ENCODE data around the gene SNX19.
"Not testable (repeated sequence)": the region's sequence is repeated elsewhere in the genome, so short reads cannot be mapped to it uniquely, and the experiment has no call there.

SNX19 gene

DNA sequence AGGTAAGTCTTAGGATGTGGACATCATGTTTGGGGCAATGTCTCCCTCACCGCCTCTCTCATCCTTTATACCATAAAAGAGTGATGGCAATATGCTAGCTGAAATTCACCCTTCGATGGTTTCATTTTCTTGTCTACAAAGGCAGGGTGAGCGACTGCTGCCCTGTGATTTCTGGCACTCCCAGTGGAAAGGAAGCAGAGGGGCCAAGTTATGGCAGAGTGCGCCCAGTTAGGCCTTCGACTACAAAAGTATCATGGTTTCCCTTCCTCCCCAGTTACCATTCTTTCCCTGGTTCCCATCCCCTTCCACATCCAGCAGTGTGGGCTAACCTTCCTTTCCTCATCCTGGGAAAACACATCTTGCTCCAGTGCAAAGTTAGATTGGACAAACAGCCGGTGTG is 43.8 kb downstream of the SNX19 start:
- Mint-ChIP-seq H3K4me1 (ENCODE audit: low read depth) (peaks cover 7% of the 10 kb centered on the region), H3K4me3 (no peak overlapping the region), H3K27me3 (no peaks in the 10 kb centered on the region), H3K27ac (no peak overlapping the region), H3K9me3 (no peaks in the 10 kb centered on the region), H3K36me3 (ENCODE audit: low read depth) (peaks cover 82% of the 10 kb centered on the region)
- DNase-seq, result no peak

GRCh38 chr11:130872102-130872501 is 44.2 kb downstream of the SNX19 start:
- no peaks in the 10 kb centered on the region for H3K9me3 Mint-ChIP-seq
- no peak overlapping the region for H3K4me3 Mint-ChIP-seq
- no peak for DNase-seq
- no peaks in the 10 kb centered on the region for H3K27me3 Mint-ChIP-seq
- H3K36me3 Mint-ChIP-seq (ENCODE audit: low read depth), result peaks cover 82% of the 10 kb centered on the region
- H3K4me1 Mint-ChIP-seq (ENCODE audit: low read depth), result peaks cover 7% of the 10 kb centered on the region
- H3K27ac Mint-ChIP-seq, result no peak overlapping the region

- Mint-ChIP-seq H3K27me3 (no peaks in the 10 kb centered on the region), H3K9me3 (no peaks in the 10 kb centered on the region), H3K27ac (no peak overlapping the region), H3K36me3 (ENCODE audit: low read depth) (peaks cover 77% of the 10 kb centered on the region), H3K4me1 (ENCODE audit: low read depth) (peaks cover 7% of the 10 kb centered on the region), H3K4me3 (no peak overlapping the region)
- no peak for DNase-seq
Measured at GRCh38 chr11:130871616-130872015, 44.7 kb downstream of the SNX19 start.

GRCh38 chr11:130868721-130869390 is 47.4 kb downstream of the SNX19 start:
- peaks cover 6% of the 10 kb centered on the region for H3K4me1 Mint-ChIP-seq (ENCODE audit: low read depth)
- no peak for DNase-seq
- H3K36me3 Mint-ChIP-seq (ENCODE audit: low read depth), result peaks cover 51% of the 10 kb centered on the region
- H3K4me3 Mint-ChIP-seq, result no peak overlapping the region
- no peak overlapping the region for H3K27ac Mint-ChIP-seq
- H3K9me3 Mint-ChIP-seq, result no peaks in the 10 kb centered on the region
- H3K27me3 Mint-ChIP-seq, result no peaks in the 10 kb centered on the region

- Mint-ChIP-seq H3K4me1 (ENCODE audit: low read depth) (peaks cover 6% of the 10 kb centered on the region), H3K27ac (no peak overlapping the region), H3K27me3 (no peaks in the 10 kb centered on the region)
Measured at GRCh38 chr11:130868086-130868710, 48.1 kb downstream of the SNX19 start.

DNA sequence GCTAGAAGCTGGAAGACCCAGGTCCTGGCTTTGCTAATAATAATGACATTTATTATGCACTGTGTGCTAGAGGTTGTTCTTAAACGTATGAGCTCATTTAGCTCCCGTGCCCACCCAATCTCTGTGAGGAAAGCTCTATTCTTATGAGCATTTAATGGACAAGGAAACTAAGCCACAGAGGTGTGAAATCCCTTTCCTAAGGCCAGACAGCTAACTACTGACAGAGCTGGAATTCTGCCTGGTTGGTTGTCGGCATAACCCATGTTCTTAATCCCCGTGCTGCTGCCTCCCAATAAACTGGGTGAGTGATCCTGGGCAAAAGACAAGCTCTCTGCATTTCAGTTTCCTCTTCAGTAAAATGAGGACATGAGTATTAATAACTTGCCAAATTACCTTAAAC is 49.4 kb downstream of the SNX19 start:
- no peaks in the 10 kb centered on the region for H3K9me3 Mint-ChIP-seq
- H3K4me3 Mint-ChIP-seq, result no peak overlapping the region
- DNase-seq, result no peak
- peaks cover 32% of the 10 kb centered on the region for H3K36me3 Mint-ChIP-seq (ENCODE audit: low read depth)
- no peak overlapping the region for H3K27ac Mint-ChIP-seq
- no peaks in the 10 kb centered on the region for H3K27me3 Mint-ChIP-seq
- H3K4me1 Mint-ChIP-seq (ENCODE audit: low read depth), result peaks cover 8% of the 10 kb centered on the region

More at GRCh38 chr11:130868086-130868710, 48.1 kb downstream of the SNX19 start:
- Mint-ChIP-seq H3K9me3 (no peaks in the 10 kb centered on the region), H3K4me3 (no peak overlapping the region), H3K36me3 (ENCODE audit: low read depth) (peaks cover 44% of the 10 kb centered on the region)
- DNase-seq, result no peak

GRCh38 chr11:130865774-130866114 is 50.5 kb downstream of the SNX19 start:
- Mint-ChIP-seq H3K27me3 (no peaks in the 10 kb centered on the region), H3K36me3 (ENCODE audit: low read depth) (peaks cover 22% of the 10 kb centered on the region), H3K4me3 (no peak overlapping the region), H3K27ac (no peak overlapping the region), H3K4me1 (ENCODE audit: low read depth) (peaks cover 3% of the 10 kb centered on the region), H3K9me3 (no peaks in the 10 kb centered on the region)
- no peak for DNase-seq

DNA sequence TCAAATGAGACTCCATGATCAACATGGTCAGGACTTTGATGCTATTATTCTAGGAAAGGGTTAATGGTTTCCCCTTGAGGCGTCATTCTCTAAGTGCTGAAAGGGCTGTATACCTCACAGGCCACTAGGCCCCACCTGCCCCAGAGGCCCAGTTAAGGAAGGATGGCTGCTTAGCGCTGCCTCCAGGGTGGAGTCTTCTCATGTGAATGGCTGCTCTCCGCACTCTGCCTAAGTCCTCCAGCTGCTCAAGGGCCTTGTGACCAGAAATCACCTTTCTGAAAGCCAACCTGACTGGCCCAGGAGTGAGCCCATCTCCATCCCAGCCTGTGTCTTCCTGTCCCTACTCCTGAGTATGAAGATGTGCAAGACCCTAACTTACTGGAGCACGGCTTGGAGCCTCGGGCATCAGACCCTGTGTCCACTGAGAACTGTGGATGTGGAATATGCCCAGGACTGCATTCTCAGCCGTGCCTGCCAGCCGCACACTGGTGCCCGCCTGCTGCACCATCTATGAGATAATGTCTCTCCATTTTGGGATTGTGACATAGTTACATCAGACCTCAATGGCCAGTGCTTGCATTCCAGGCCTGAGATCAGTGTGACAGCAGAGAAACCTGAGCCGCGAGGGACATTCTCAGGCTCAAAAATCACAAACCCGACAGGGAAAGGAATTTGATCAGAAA is 51.0 kb downstream of the SNX19 start:
- DNase-seq, result no peak
- H3K9me3 Mint-ChIP-seq, result no peaks in the 10 kb centered on the region
- H3K27me3 Mint-ChIP-seq, result no peaks in the 10 kb centered on the region
- no peak overlapping the region for H3K27ac Mint-ChIP-seq
- peaks cover 20% of the 10 kb centered on the region for H3K36me3 Mint-ChIP-seq (ENCODE audit: low read depth)
- H3K4me1 Mint-ChIP-seq (ENCODE audit: low read depth), result peaks cover 3% of the 10 kb centered on the region
- no peak overlapping the region for H3K4me3 Mint-ChIP-seq

- Mint-ChIP-seq H3K4me1 (ENCODE audit: low read depth) (peaks cover 3% of the 10 kb centered on the region), H3K36me3 (ENCODE audit: low read depth) (peaks cover 1% of the 10 kb centered on the region), H3K4me3 (no peak overlapping the region), H3K27me3 (peaks cover 12% of the 10 kb centered on the region), H3K27ac (no peak overlapping the region), H3K9me3 (no peaks in the 10 kb centered on the region)
- DNase-seq, result peak; percentile 87
Measured at GRCh38 chr11:130861902-130862860, 54.1 kb downstream of the SNX19 start.

GRCh38 chr11:130861283-130861682 is 55.0 kb downstream of the SNX19 start:
- DNase-seq, result no peak
- H3K27me3 Mint-ChIP-seq, result peaks cover 17% of the 10 kb centered on the region
- H3K4me3 Mint-ChIP-seq, result no peak overlapping the region
- H3K36me3 Mint-ChIP-seq (ENCODE audit: low read depth), result no peaks in the 10 kb centered on the region
- H3K9me3 Mint-ChIP-seq, result peaks cover 2% of the 10 kb centered on the region
- H3K27ac Mint-ChIP-seq, result no peak overlapping the region
- H3K4me1 Mint-ChIP-seq (ENCODE audit: low read depth), result peaks cover 3% of the 10 kb centered on the region

DNA sequence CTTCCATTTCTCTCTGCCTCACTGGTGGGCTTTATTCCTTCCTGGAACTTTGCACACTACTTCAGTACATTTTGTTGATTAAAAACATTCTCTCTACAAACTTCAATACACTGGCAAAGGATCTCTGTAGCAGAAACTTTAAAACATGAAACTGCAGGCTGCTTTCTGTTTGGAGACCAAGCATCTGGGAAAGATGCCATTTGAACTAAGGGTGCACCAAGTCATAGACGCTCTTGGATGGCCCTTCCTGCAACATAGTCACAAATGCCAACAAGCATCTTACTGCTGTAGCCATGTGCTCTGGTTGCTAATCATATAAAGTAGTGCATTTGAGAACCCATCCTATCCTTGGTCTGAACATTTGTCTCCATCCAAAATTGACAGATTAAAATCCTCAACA is 56.4 kb downstream of the SNX19 start:
- no peak for DNase-seq
- no peaks in the 10 kb centered on the region for H3K36me3 Mint-ChIP-seq (ENCODE audit: low read depth)
- peaks cover 3% of the 10 kb centered on the region for H3K4me1 Mint-ChIP-seq (ENCODE audit: low read depth)
- peaks cover 27% of the 10 kb centered on the region for H3K27me3 Mint-ChIP-seq
- no peak overlapping the region for H3K27ac Mint-ChIP-seq
- H3K4me3 Mint-ChIP-seq, result no peak overlapping the region
- H3K9me3 Mint-ChIP-seq, result peaks cover 2% of the 10 kb centered on the region

DNA sequence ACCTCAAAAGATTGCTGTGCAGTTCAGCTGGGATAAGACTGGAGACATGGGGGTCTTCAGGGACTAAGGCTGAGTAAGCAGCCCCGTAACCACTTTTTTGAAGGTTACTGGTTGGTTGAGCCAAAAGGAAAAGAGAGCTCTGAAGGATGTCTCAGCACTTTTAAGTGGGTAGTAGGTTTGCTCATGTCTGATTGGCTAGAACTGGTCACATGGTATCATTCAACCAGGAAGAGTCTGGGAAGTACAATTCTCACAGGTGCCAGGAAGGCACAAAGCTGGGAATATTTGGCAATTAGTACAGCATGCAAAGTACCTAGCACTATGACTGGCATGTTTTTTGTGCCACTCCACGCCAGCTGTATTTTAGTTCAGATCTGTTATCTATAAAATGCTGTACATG is 58.1 kb downstream of the SNX19 start:
- Mint-ChIP-seq H3K4me3 (no peak overlapping the region), H3K4me1 (ENCODE audit: low read depth) (peaks cover 3% of the 10 kb centered on the region), H3K27me3 (peaks cover 27% of the 10 kb centered on the region), H3K9me3 (peaks cover 2% of the 10 kb centered on the region), H3K27ac (no peak overlapping the region), H3K36me3 (ENCODE audit: low read depth) (no peaks in the 10 kb centered on the region)
- DNase-seq, result no peak

DNA sequence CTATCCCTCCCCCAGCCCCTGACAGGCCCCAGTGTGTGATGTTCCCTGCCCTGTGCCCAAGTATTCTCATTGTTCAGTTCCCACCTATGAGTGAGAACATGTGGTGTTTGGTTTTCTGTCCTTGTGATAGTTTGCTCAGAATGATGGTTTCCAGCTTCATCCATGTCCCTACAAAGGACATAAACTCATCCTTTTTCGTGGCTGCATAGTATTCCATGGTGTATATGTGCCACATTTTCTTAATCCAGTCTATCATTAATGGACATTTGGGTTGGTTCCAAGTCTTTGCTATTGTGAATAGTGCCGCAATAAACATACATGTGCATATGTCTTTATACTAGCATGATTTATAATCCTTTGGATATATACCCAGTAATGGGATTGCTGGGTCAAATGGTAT is 60.6 kb downstream of the SNX19 start:
- H3K27me3 Mint-ChIP-seq, result peaks cover 27% of the 10 kb centered on the region
- DNase-seq; H3K27ac Mint-ChIP-seq; H3K9me3 Mint-ChIP-seq; H3K4me1 Mint-ChIP-seq (ENCODE audit: low read depth); H3K4me3 Mint-ChIP-seq; H3K36me3 Mint-ChIP-seq (ENCODE audit: low read depth): not testable (repeated sequence)

DNA sequence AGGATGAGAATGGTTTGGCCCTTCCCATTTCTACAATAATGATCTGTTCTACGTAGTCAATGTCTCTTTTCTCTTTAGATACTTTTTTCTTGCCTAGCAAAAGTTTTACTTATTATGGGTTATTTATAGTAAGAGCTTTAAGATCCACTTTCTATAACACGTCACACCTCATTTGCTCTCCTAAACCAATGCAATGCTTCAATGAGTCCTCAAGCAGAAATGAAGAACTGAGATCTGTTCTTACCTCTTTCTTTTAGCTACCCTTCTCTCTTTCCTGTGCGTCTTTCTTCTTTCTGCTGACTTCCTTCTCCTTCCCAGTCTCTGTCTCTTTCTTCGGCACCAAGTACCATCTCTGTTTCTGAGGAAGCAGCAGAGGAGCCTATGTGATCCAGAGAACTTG is 61.8 kb downstream of the SNX19 start:
- no peak overlapping the region for H3K4me3 Mint-ChIP-seq

More for the DNA sequence above, 61.8 kb downstream of the SNX19 start:
- H3K4me1 Mint-ChIP-seq (ENCODE audit: low read depth), result no peaks in the 10 kb centered on the region
- DNase-seq, result no peak
- H3K27me3 Mint-ChIP-seq, result peaks cover 27% of the 10 kb centered on the region
- no peaks in the 10 kb centered on the region for H3K36me3 Mint-ChIP-seq (ENCODE audit: low read depth)
- H3K9me3 Mint-ChIP-seq, result peaks cover 2% of the 10 kb centered on the region
- no peak overlapping the region for H3K27ac Mint-ChIP-seq
